ENCODE data around the gene C1orf21. TPM values are rescaled to one million over a fixed set of nuclear protein-coding genes. Genes with fewer than 3 reads are reported as not detected.
A peak's percentile ranks its signal among the peaks of the same experiment; 100 is the strongest.

C1orf21 gene
- total RNA-seq, 4 donors from 2014 or later, result 106 to 206 (median 154) TPM

GRCh38 chr1:184576822-184577221 lies 190.0 kb downstream of the C1orf21 start:
- H3K9me3 ChIP-seq, result no peaks in the 10 kb centered on the region
- DNase-seq, result peak; percentile 36 to 52
- ATAC-seq, result peak; percentile 71 to 73
- intact Hi-C loops (cut with DNase I; ENCODE audit: low total_unique reads), result loop anchor here (5.0 kb wide), 1 partner anchor 85 kb away; no protein-coding TSS in a partner anchor
- H3K4me1 ChIP-seq, result peaks cover 49 to 54% of the 10 kb centered on the region in 2 donors
- peak overlapping the region; percentile 64 to 87 (median 78) for H3K27ac ChIP-seq
- TF ChIP-seq, protein P1, sequence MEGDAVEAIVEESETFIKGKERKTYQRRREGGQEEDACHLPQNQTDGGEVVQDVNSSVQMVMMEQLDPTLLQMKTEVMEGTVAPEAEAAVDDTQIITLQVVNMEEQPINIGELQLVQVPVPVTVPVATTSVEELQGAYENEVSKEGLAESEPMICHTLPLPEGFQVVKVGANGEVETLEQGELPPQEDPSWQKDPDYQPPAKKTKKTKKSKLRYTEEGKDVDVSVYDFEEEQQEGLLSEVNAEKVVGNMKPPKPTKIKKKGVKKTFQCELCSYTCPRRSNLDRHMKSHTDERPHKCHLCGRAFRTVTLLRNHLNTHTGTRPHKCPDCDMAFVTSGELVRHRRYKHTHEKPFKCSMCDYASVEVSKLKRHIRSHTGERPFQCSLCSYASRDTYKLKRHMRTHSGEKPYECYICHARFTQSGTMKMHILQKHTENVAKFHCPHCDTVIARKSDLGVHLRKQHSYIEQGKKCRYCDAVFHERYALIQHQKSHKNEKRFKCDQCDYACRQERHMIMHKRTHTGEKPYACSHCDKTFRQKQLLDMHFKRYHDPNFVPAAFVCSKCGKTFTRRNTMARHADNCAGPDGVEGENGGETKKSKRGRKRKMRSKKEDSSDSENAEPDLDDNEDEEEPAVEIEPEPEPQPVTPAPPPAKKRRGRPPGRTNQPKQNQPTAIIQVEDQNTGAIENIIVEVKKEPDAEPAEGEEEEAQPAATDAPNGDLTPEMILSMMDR (IDR thresholded peaks at IDR 0.05 in 4 of 5, conservative IDR thresholded peaks at IDR 0.05 in 1 of 5), result peak in 1 of 5 experiments; percentile 32
- no peak for TF ChIP-seq POLR2A (IDR thresholded peaks at IDR 0.05)
- no peaks in the 10 kb centered on the region for H3K27me3 ChIP-seq
- peak overlapping the region in 1 of 4 donors; percentile 2 for H3K4me3 ChIP-seq
- no peaks in the 10 kb centered on the region for H3K36me3 ChIP-seq
- in situ Hi-C loops (cut with MboI; ENCODE audit: low sequenced_read_pairs in 4 of 4), result loop anchor here in 2 of 4 donors (10.0 kb wide), 2 partner anchors 88 to 332 kb away; no protein-coding TSS in a partner anchor

GRCh38 chr1:184577319-184577718 lies 190.5 kb downstream of the C1orf21 start:
- H3K27me3 ChIP-seq, result no peaks in the 10 kb centered on the region
- ATAC-seq (peak; percentile 57 to 63), DNase-seq (peak in 1 of 2 donors; percentile 55)
- no peak for TF ChIP-seq POLR2A (IDR thresholded peaks at IDR 0.05)
- TF ChIP-seq, protein P1 (IDR thresholded peaks at IDR 0.05 in 4 of 5, conservative IDR thresholded peaks at IDR 0.05 in 1 of 5), result no peak
- H3K36me3 ChIP-seq, result no peaks in the 10 kb centered on the region
- in situ Hi-C loops (cut with MboI; ENCODE audit: low sequenced_read_pairs in 4 of 4), result loop anchor here in 2 of 4 donors (10.0 kb wide), 2 partner anchors 87 to 333 kb away; no protein-coding TSS in a partner anchor
- H3K4me3 ChIP-seq, result no peak overlapping the region
- peaks cover 49 to 55% of the 10 kb centered on the region in 2 donors for H3K4me1 ChIP-seq
- peak overlapping the region; percentile 64 to 87 (median 78) for H3K27ac ChIP-seq
- no peaks in the 10 kb centered on the region for H3K9me3 ChIP-seq
- intact Hi-C loops (cut with DNase I; ENCODE audit: low total_unique reads), result loop anchor here (5.0 kb wide), 1 partner anchor 85 kb away; no protein-coding TSS in a partner anchor

- no peak for TF ChIP-seq POLR2A (IDR thresholded peaks at IDR 0.05)
- DNase-seq (no peak), ATAC-seq (no peak)
- H3K4me1 ChIP-seq, result peaks cover 17 to 30% of the 10 kb centered on the region in 2 donors
- in situ Hi-C loops (cut with MboI; ENCODE audit: low sequenced_read_pairs in 4 of 4), result no loop called here
- H3K27me3 ChIP-seq, result no peaks in the 10 kb centered on the region
- peak overlapping the region; percentile 31 to 51 (median 42) for H3K27ac ChIP-seq
- H3K9me3 ChIP-seq, result no peaks in the 10 kb centered on the region
- no peaks in the 10 kb centered on the region for H3K36me3 ChIP-seq
- H3K4me3 ChIP-seq, result no peak overlapping the region
- intact Hi-C loops (cut with DNase I; ENCODE audit: low total_unique reads), result no loop called here
Measured at GRCh38 chr1:184582411-184582810, 195.6 kb downstream of the C1orf21 start.

DNA sequence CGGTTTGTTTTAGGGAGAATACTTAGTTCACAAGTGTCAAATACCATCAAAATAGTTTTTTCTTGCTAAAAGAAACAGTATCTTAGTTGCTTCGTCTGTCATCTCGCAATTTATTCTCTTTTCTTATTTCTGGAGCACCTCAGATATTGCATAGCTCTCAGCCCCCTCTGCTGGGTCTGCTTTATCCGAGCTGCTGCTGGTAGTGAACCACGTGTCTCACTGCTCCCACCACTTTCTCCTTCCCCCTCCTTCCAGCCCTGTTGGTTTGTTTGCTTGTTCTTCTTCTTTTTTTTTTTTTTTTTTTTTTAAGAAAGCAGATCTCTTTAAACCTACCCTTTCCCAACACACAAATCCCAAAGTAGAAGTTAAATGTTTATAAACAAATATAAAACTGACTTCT lies 197.0 kb downstream of the C1orf21 start:
- TF ChIP-seq, protein P1 (IDR thresholded peaks at IDR 0.05 in 4 of 5, conservative IDR thresholded peaks at IDR 0.05 in 1 of 5), result no peak
- Histone ChIP-seq H3K9me3 (no peaks in the 10 kb centered on the region), H3K27ac (peak overlapping the region in 2 of 4 donors; percentile 38 to 46), H3K4me1 (peaks cover 10 to 21% of the 10 kb centered on the region in 2 donors), H3K27me3 (no peaks in the 10 kb centered on the region), H3K36me3 (no peaks in the 10 kb centered on the region), H3K4me3 (no peak overlapping the region)
- ATAC-seq, result no peak
- DNase-seq, result no peak
- intact Hi-C loops (cut with DNase I; ENCODE audit: low total_unique reads) (no loop called here), in situ Hi-C loops (cut with MboI; ENCODE audit: low sequenced_read_pairs in 4 of 4) (no loop called here)

DNA sequence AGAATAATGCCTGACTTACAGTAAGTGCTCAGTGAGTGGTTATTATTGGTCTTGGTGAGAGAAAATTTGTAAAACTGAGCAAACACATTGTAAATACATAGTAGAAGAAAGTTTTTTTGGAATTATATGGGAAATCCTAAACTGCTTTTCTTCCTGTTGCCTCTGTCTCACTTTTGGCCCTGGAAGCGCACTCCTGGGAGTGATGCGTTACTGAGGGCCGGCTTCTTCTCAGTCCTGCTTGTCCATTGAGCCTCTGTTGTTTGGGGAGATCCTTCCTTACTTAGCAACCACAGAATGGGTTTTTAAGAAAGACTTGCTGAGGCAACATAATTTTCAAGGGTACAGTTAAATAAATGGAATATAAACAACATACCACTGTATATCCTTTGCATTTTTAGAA lies 201.9 kb downstream of the C1orf21 start:
- H3K36me3 ChIP-seq, result peaks cover 0 to 5% of the 10 kb centered on the region in 2 donors
- no peaks in the 10 kb centered on the region for H3K27me3 ChIP-seq
- ATAC-seq (no peak), DNase-seq (no peak)
- peak overlapping the region in 2 of 4 donors; percentile 41 to 45 for H3K27ac ChIP-seq
- no peak overlapping the region for H3K4me3 ChIP-seq
- in situ Hi-C loops (cut with MboI; ENCODE audit: low sequenced_read_pairs in 4 of 4) (no loop called here), intact Hi-C loops (cut with DNase I; ENCODE audit: low total_unique reads) (no loop called here)
- H3K9me3 ChIP-seq, result no peaks in the 10 kb centered on the region
- TF ChIP-seq, protein P1 (IDR thresholded peaks at IDR 0.05 in 4 of 5, conservative IDR thresholded peaks at IDR 0.05 in 1 of 5), result no peak
- TF ChIP-seq POLR2A (IDR thresholded peaks at IDR 0.05), result no peak
- H3K4me1 ChIP-seq, result peaks cover 3 to 25% of the 10 kb centered on the region in 2 donors

All from gastrocnemius medialis (tissue), 4 donors.